Breast epithelium (tissue), 3 donors: Measurements from ENCODE around the gene DNAJB7.

ENCODE experiments used
- POLR2A ChIP-seq: fragments of 450-650 bp; IDR thresholded peaks from one replicate; pipeline ENCODE4 v1.6.1; 2016; ENCODE audit warnings: antibody characterized with exemption, mild to moderate bottlenecking, moderate library complexity
- POLR2AphosphoS5 ChIP-seq, 3 donors: sonication (generic); formaldehyde crosslinking; IDR thresholded peaks; one replicate each; pipeline ENCODE4 v1.6.1; 2017; ENCODE audit warnings: antibody characterized with exemption in 3 of 3
- TF ChIP-seq, protein P1 (sequence below), 3 donors: fragments of 450-650 bp; IDR thresholded peaks; one replicate each; pipeline ENCODE4 v1.5.1; 2016 to 2017; ENCODE audit warnings: antibody characterized with exemption in 3 of 3, mild to moderate bottlenecking in 3 of 3, moderate library complexity in 3 of 3

GRCh38 chr22:40818192-40818746, 43.6 kb downstream of the DNAJB7 start:
- TF ChIP-seq, protein P1, sequence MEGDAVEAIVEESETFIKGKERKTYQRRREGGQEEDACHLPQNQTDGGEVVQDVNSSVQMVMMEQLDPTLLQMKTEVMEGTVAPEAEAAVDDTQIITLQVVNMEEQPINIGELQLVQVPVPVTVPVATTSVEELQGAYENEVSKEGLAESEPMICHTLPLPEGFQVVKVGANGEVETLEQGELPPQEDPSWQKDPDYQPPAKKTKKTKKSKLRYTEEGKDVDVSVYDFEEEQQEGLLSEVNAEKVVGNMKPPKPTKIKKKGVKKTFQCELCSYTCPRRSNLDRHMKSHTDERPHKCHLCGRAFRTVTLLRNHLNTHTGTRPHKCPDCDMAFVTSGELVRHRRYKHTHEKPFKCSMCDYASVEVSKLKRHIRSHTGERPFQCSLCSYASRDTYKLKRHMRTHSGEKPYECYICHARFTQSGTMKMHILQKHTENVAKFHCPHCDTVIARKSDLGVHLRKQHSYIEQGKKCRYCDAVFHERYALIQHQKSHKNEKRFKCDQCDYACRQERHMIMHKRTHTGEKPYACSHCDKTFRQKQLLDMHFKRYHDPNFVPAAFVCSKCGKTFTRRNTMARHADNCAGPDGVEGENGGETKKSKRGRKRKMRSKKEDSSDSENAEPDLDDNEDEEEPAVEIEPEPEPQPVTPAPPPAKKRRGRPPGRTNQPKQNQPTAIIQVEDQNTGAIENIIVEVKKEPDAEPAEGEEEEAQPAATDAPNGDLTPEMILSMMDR (IDR thresholded peaks at IDR 0.05) = no peak
- TF ChIP-seq POLR2A (no peak), POLR2AphosphoS5 (IDR thresholded peaks at IDR 0.05) (no peak)
